ENCODE data around the gene CTTNBP2NL. TPM values are rescaled to one million over a fixed set of nuclear protein-coding genes. Genes with fewer than 3 reads are reported as not detected.
A peak's percentile ranks its signal among the peaks of the same experiment; 100 is the strongest.

Gene CTTNBP2NL
- polyA plus RNA-seq, 3 donors: 1.6 to 4.9 (median 3.0) TPM

DNA sequence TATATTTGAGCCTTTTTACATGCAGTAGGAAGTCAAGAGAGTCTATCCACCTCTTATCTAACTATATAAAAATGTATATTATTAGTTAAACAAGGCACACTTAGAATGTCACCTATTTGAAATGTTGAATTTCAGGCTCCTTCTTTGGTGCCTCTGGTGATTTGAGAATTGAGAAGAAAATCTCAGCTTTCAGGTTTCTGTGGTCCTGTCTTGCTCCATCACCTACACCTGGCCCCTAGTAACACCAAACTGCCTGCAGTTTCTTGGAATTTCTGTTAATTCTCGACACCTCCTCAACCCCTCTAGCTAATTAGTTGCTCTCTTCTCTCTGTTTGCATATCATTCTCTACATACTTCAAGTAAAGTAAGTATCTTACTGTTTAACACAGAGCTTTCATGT, 57.9 kb downstream of the CTTNBP2NL start:
- Histone ChIP-seq H3K4me2 (replicated peaks; ENCODE audit: extremely low read depth, low read length, poor library complexity, severe bottlenecking) (no peak overlapping the region), H3K9ac (ENCODE audit: insufficient read depth, low read length, poor library complexity, severe bottlenecking) (no peak overlapping the region), H3K36me3 (replicated peaks in 1 of 2; ENCODE audit: control insufficient read depth in 1 of 2, insufficient read depth in 2 of 2, low read length in 2 of 2) (peaks cover 4 to 24% of the 10 kb centered on the region in 2 donors), H4K20me1 (ENCODE audit: insufficient read depth, low read length) (no peaks in the 10 kb centered on the region), H3K27ac (ENCODE audit: low read depth in 1 of 2, low read length in 2 of 2) (no peak overlapping the region), H2AFZ (ENCODE audit: insufficient read depth, low read depth, low read length, poor library complexity, severe bottlenecking) (no peak overlapping the region), H3K9me3 (replicated peaks in 1 of 2; ENCODE audit: control insufficient read depth in 1 of 2, insufficient read depth in 1 of 2, low read length in 2 of 2) (no peaks in the 10 kb centered on the region), H3K27me3 (ENCODE audit: control insufficient read depth in 2 of 2, insufficient read depth in 2 of 2, low read length in 2 of 2) (no peaks in the 10 kb centered on the region), H3K4me1 (ENCODE audit: control insufficient read depth in 1 of 2, insufficient read depth in 2 of 2, low read length in 2 of 2) (peaks cover 3 to 5% of the 10 kb centered on the region in 2 donors), H3K79me2 (ENCODE audit: insufficient read depth, low read length) (no peaks in the 10 kb centered on the region), H3K4me3 (replicated peaks in 1 of 3; ENCODE audit: low read depth in 2 of 3, low read length in 3 of 3) (no peak overlapping the region)
- WGBS (ENCODE audit: insufficient coverage): no CpG with 5 or more reads among the region's 1 CpG
- Mint-ChIP-seq H3K9me3 (no peaks in the 10 kb centered on the region), H3K4me1 (peaks cover 5% of the 10 kb centered on the region), H3K4me3 (no peak overlapping the region), H3K27me3 (ENCODE audit: low read depth in 3 of 3) (peaks cover 0 to 3% (median 0%) of the 10 kb centered on the region in 3 donors), H3K27ac (no peak overlapping the region), H3K36me3 (peaks cover 15 to 17% of the 10 kb centered on the region in 2 donors)
- DNase-seq: no peak
- TF ChIP-seq, protein P1, sequence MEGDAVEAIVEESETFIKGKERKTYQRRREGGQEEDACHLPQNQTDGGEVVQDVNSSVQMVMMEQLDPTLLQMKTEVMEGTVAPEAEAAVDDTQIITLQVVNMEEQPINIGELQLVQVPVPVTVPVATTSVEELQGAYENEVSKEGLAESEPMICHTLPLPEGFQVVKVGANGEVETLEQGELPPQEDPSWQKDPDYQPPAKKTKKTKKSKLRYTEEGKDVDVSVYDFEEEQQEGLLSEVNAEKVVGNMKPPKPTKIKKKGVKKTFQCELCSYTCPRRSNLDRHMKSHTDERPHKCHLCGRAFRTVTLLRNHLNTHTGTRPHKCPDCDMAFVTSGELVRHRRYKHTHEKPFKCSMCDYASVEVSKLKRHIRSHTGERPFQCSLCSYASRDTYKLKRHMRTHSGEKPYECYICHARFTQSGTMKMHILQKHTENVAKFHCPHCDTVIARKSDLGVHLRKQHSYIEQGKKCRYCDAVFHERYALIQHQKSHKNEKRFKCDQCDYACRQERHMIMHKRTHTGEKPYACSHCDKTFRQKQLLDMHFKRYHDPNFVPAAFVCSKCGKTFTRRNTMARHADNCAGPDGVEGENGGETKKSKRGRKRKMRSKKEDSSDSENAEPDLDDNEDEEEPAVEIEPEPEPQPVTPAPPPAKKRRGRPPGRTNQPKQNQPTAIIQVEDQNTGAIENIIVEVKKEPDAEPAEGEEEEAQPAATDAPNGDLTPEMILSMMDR (IDR thresholded peaks at IDR 0.05): no peak
- intact Hi-C loops (cut with micrococcal nuclease): no loop called here

DNA sequence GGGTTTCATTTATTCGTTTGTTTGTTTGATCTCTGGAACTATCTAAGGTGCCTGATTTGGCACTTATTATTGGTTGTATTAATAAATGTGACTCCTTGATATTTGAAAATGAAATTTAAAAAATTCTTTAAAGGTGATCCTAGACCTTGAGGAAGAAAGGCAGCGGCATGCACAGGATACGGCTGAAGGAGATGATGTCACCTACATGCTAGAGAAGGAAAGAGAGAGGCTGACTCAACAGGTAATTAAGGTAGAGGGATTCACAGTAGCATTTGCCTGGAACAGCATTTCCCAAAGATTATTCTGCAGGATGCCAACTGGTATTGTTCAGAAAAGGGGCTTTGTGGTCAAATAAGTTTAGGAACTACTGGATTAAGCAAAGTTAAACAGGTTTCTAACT, 58.3 kb downstream of the CTTNBP2NL start:
- Histone ChIP-seq H2AFZ (ENCODE audit: insufficient read depth, low read depth, low read length, poor library complexity, severe bottlenecking) (no peak overlapping the region), H3K4me1 (ENCODE audit: control insufficient read depth in 1 of 2, insufficient read depth in 2 of 2, low read length in 2 of 2) (peaks cover 3 to 5% of the 10 kb centered on the region in 2 donors), H3K27ac (ENCODE audit: low read depth in 1 of 2, low read length in 2 of 2) (no peak overlapping the region), H3K27me3 (ENCODE audit: control insufficient read depth in 2 of 2, insufficient read depth in 2 of 2, low read length in 2 of 2) (no peaks in the 10 kb centered on the region), H3K79me2 (ENCODE audit: insufficient read depth, low read length) (no peaks in the 10 kb centered on the region), H3K36me3 (replicated peaks in 1 of 2; ENCODE audit: control insufficient read depth in 1 of 2, insufficient read depth in 2 of 2, low read length in 2 of 2) (peaks cover 4 to 24% of the 10 kb centered on the region in 2 donors), H3K4me3 (replicated peaks in 1 of 3; ENCODE audit: low read depth in 2 of 3, low read length in 3 of 3) (no peak overlapping the region), H4K20me1 (ENCODE audit: insufficient read depth, low read length) (no peaks in the 10 kb centered on the region), H3K9me3 (replicated peaks in 1 of 2; ENCODE audit: control insufficient read depth in 1 of 2, insufficient read depth in 1 of 2, low read length in 2 of 2) (no peaks in the 10 kb centered on the region), H3K9ac (ENCODE audit: insufficient read depth, low read length, poor library complexity, severe bottlenecking) (no peak overlapping the region), H3K4me2 (replicated peaks; ENCODE audit: extremely low read depth, low read length, poor library complexity, severe bottlenecking) (no peak overlapping the region)
- Mint-ChIP-seq H3K4me3 (peak overlapping the region in 1 of 2 donors; percentile 54), H3K9me3 (no peaks in the 10 kb centered on the region), H3K4me1 (peaks cover 5% of the 10 kb centered on the region), H3K27me3 (ENCODE audit: low read depth in 3 of 3) (peaks cover 0 to 3% (median 0%) of the 10 kb centered on the region in 3 donors), H3K27ac (no peak overlapping the region), H3K36me3 (peaks cover 15 to 17% of the 10 kb centered on the region in 2 donors)
- TF ChIP-seq, protein P1 (IDR thresholded peaks at IDR 0.05): no peak
- 100% methylated on average over 3 of the region's 3 CpGs for WGBS (ENCODE audit: insufficient coverage)
- intact Hi-C loops (cut with micrococcal nuclease): no loop called here
- no peak for DNase-seq
